H1 (cell line): ENCODE data around the gene ALPG.

Source experiments
- CEBPB ChIP-seq: IDR thresholded peaks from 2 replicates; pipeline ENCODE4 v1.6.1; 2012; ENCODE audit warnings: low read depth, low read length
- EGR1 ChIP-seq: IDR thresholded peaks from 2 replicates; pipeline ENCODE4 v1.6.1; 2011; ENCODE audit warnings: low read depth, low read length, borderline replicate concordance
- EP300 ChIP-seq, 2 experiments: IDR thresholded peaks; 1 replicate in 1 of 2; 2 replicates in 1 of 2; pipeline ENCODE4 v1.6.1; 2011 to 2012; ENCODE audit warnings: low read depth in 2 of 2, low read length in 2 of 2, mild to moderate bottlenecking in 2 of 2, borderline replicate concordance in 1 of 2, inconsistent platforms in 1 of 2, moderate library complexity in 1 of 2
- EZH2 ChIP-seq: fragments of 200-600 bp; sonication (generic); IDR thresholded peaks from 2 replicates; pipeline ENCODE4 v1.7.1; 2012; ENCODE audit warnings: low read depth, mild to moderate bottlenecking, moderate library complexity, low read length, inconsistent platforms; ENCODE audit not compliant: severe bottlenecking
- KDM1A ChIP-seq: fragments of 200-600, 300-600 bp; sonication (generic); IDR thresholded peaks from 2 replicates; pipeline ENCODE4 v1.7.1; 2016; ENCODE audit warnings: mild to moderate bottlenecking, low read length, borderline replicate concordance
- NRF1 ChIP-seq: IDR thresholded peaks from 2 replicates; pipeline ENCODE4 v1.6.1; 2011; ENCODE audit warnings: mild to moderate bottlenecking, low read depth, low read length, improper control_type of control experiment
- POLR2A ChIP-seq, 2 experiments: IDR thresholded peaks; 1 replicate in 1 of 2; 2 replicates in 1 of 2; pipeline ENCODE4 v1.6.1; 2011; ENCODE audit warnings: low read depth in 2 of 2, low read length in 2 of 2, mild to moderate bottlenecking in 2 of 2; ENCODE audit errors: control extremely low read depth in 1 of 2
- POLR2AphosphoS5 ChIP-seq: IDR thresholded peaks from 2 replicates; pipeline ENCODE4 v1.6.1; 2011; ENCODE audit warnings: low read depth, low read length
- RXRA ChIP-seq: IDR thresholded peaks from 2 replicates; pipeline ENCODE4 v1.6.1; 2011; ENCODE audit warnings: low read depth, mild to moderate bottlenecking, low read length, moderate library complexity; ENCODE audit not compliant: insufficient read depth
- SIN3A ChIP-seq, 2 experiments: IDR thresholded peaks in 1 of 2; conservative IDR thresholded peaks in 1 of 2; 2 replicates each; pipeline ENCODE4 v1.6.1; 2011 to 2012; ENCODE audit warnings: low read length in 2 of 2, improper control_type of control experiment in 1 of 2, low read depth in 1 of 2, mild to moderate bottlenecking in 1 of 2
- TF ChIP-seq, protein P1 (sequence below), 3 experiments: IDR thresholded peaks; 1 replicate in 2 of 3; 2 replicates in 1 of 3; pipeline versions ENCODE4 v1.5.1 to v1.6.1; 2011; ENCODE audit warnings: low read length in 3 of 3, mild to moderate bottlenecking in 3 of 3, inconsistent platforms in 2 of 3, low read depth in 1 of 3, moderate library complexity in 1 of 3; ENCODE audit not compliant: insufficient read depth in 1 of 3; ENCODE audit errors: control extremely low read depth in 1 of 3

DNA sequence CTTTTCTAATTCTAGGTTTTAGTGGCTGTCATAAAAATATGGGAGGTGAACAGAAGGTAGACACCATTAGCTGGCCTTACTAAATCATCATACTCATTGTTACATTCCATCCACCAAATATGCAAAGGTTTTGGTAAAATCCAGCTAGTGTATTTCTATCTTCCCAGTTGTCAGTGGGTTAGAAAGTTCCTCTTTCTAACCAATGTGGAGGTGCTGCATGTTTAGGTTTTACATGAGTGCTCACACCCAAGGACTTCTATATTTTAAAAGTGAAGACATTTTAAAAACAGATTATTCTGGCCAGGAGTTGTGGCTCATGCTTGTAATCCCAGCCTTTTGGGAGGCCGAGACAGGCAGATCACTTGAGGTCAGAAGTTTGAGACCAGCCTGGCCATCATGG is 22.2 kb upstream of the ALPG start:
- TF ChIP-seq SIN3A (conservative IDR thresholded peaks at IDR 0.05 in 1 of 2, IDR thresholded peaks at IDR 0.05 in 1 of 2; ENCODE audit: low read depth in 1 of 2, low read length in 2 of 2) (no peak), KDM1A (no peak), POLR2A (IDR thresholded peaks at IDR 0.05; ENCODE audit: control extremely low read depth in 1 of 2, low read depth in 2 of 2, low read length in 2 of 2) (no peak), NRF1 (no peak), POLR2AphosphoS5 (no peak), RXRA (no peak), EZH2 (no peak), CEBPB (no peak), EP300 (IDR thresholded peaks at IDR 0.05; ENCODE audit: borderline replicate concordance in 1 of 2, low read depth in 2 of 2, low read length in 2 of 2) (no peak), EGR1 (no peak)
- TF ChIP-seq, protein P1, sequence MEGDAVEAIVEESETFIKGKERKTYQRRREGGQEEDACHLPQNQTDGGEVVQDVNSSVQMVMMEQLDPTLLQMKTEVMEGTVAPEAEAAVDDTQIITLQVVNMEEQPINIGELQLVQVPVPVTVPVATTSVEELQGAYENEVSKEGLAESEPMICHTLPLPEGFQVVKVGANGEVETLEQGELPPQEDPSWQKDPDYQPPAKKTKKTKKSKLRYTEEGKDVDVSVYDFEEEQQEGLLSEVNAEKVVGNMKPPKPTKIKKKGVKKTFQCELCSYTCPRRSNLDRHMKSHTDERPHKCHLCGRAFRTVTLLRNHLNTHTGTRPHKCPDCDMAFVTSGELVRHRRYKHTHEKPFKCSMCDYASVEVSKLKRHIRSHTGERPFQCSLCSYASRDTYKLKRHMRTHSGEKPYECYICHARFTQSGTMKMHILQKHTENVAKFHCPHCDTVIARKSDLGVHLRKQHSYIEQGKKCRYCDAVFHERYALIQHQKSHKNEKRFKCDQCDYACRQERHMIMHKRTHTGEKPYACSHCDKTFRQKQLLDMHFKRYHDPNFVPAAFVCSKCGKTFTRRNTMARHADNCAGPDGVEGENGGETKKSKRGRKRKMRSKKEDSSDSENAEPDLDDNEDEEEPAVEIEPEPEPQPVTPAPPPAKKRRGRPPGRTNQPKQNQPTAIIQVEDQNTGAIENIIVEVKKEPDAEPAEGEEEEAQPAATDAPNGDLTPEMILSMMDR (IDR thresholded peaks at IDR 0.05; ENCODE audit: control extremely low read depth in 1 of 3, insufficient read depth in 1 of 3, low read depth in 1 of 3, low read length in 3 of 3) = no peak
